ENCODE data around the gene GDI1.

- TF ChIP-seq CTCF (IDR thresholded peaks at IDR 0.05) (no peak), POLR2A (IDR thresholded peaks at IDR 0.05) (no peak)
These were observed 7.8 kb downstream of the GDI1 start for GRCh38 chrX:154444755-154445246.

All from body of pancreas (tissue), 4 donors.